OCI-LY3 (cell line): Measurements from ENCODE around the gene TRPC4AP.

Source experiments
- H2AFZ ChIP-seq: fragments of 200-600, 300-600 bp; shearing (Covaris generic); 2 replicates; pipeline ENCODE4 v1.6.0; 2014; ENCODE audit warnings: antibody characterized with exemption, low read depth, low read length
- H3K27ac ChIP-seq: fragments of 200-600, 300-600 bp; sonication (generic); 2 replicates; pipeline ENCODE4 v1.5.1; 2014; ENCODE audit warnings: mild to moderate bottlenecking, low read length, moderate library complexity, mixed read lengths
- H3K27me3 ChIP-seq: fragments of 200-600, 300-600 bp; sonication (generic); 2 replicates; pipeline ENCODE4 v1.6.1; 2014; ENCODE audit warnings: low read depth, low read length, mixed read lengths
- H3K36me3 ChIP-seq: fragments of 200-600, 300-600 bp; sonication (generic); replicated peaks from 2 replicates; pipeline ENCODE3; 2014; ENCODE audit warnings: low read depth, low read length, mixed read lengths
- H3K4me1 ChIP-seq: fragments of 300-600, 200-600 bp; sonication (generic); 2 replicates; pipeline ENCODE4 v1.6.1; 2014; ENCODE audit warnings: low read length, mixed read lengths
- H3K4me2 ChIP-seq: fragments of 200-600, 300-600 bp; sonication (generic); 2 replicates; pipeline ENCODE4 v1.6.1; 2014; ENCODE audit warnings: low read length, mixed read lengths
- H3K4me3 ChIP-seq: fragments of 300-600, 200-600 bp; sonication (generic); 2 replicates; pipeline ENCODE4 v1.5.1; 2014; ENCODE audit warnings: antibody characterized with exemption, mild to moderate bottlenecking, low read length, moderate library complexity
- H3K79me2 ChIP-seq: fragments of 300-600, 200-600 bp; shearing (Covaris generic); 2 replicates; pipeline ENCODE4 v1.6.1; 2014; ENCODE audit warnings: mild to moderate bottlenecking, low read length, mixed read lengths
- H3K9ac ChIP-seq: fragments of 300-600, 200-600 bp; shearing (Covaris generic); 2 replicates; pipeline ENCODE4 v1.6.0; 2014; ENCODE audit warnings: mild to moderate bottlenecking, low read length, moderate library complexity
- H3K9me3 ChIP-seq: fragments of 200-600, 300-600 bp; shearing (Covaris generic); 2 replicates; pipeline ENCODE4 v1.6.1; 2014; ENCODE audit warnings: low read length, mixed read lengths; ENCODE audit not compliant: insufficient read depth
- H4K20me1 ChIP-seq: fragments of 200-600, 300-600 bp; sonication (generic); 2 replicates; pipeline ENCODE4 v1.6.1; 2016; ENCODE audit warnings: low read length, mixed read lengths; ENCODE audit not compliant: insufficient read depth
- CTCF ChIP-seq: fragments of 200-600, 300-600 bp; sonication (generic); IDR thresholded peaks from 2 replicates; pipeline ENCODE4 v1.5.1; 2014; ENCODE audit warnings: antibody characterized with exemption, low read length, low read depth
- EZH2phosphoT487 ChIP-seq: fragments of 200-600 bp; shearing (Covaris generic); IDR thresholded peaks from 2 replicates; pipeline ENCODE4 v1.6.1; 2018; ENCODE audit warnings: antibody characterized with exemption, mixed run types, low read depth

The TRPC4AP gene

GRCh38 chr20:34977365-34978091 is 115.1 kb downstream of the TRPC4AP start:
- Histone ChIP-seq H3K9me3 (no peaks in the 10 kb centered on the region), H3K27ac (no peak overlapping the region), H2AFZ (no peak overlapping the region), H3K36me3 (no peaks in the 10 kb centered on the region), H3K27me3 (peaks cover 11% of the 10 kb centered on the region), H3K4me3 (no peak overlapping the region), H3K9ac (no peak overlapping the region), H3K4me2 (no peak overlapping the region), H3K79me2 (no peaks in the 10 kb centered on the region), H4K20me1 (no peaks in the 10 kb centered on the region), H3K4me1 (no peaks in the 10 kb centered on the region)
- TF ChIP-seq EZH2phosphoT487 = no peak
- no peak for TF ChIP-seq CTCF

- no peaks in the 10 kb centered on the region for H3K9me3 ChIP-seq
- TF ChIP-seq EZH2phosphoT487 = no peak
- no peaks in the 10 kb centered on the region for H3K4me1 ChIP-seq
- no peak overlapping the region for H3K4me2 ChIP-seq
- H3K9ac ChIP-seq = no peak overlapping the region
- H3K27ac ChIP-seq = no peak overlapping the region
- H2AFZ ChIP-seq = no peak overlapping the region
- no peaks in the 10 kb centered on the region for H3K36me3 ChIP-seq
- H3K79me2 ChIP-seq = no peaks in the 10 kb centered on the region
- peaks cover 11% of the 10 kb centered on the region for H3K27me3 ChIP-seq
- no peaks in the 10 kb centered on the region for H4K20me1 ChIP-seq
- no peak overlapping the region for H3K4me3 ChIP-seq
These were observed 116.3 kb downstream of the TRPC4AP start for GRCh38 chr20:34976286-34976685.

- Histone ChIP-seq H3K9ac (no peak overlapping the region), H3K79me2 (no peaks in the 10 kb centered on the region), H3K4me2 (no peak overlapping the region), H3K9me3 (no peaks in the 10 kb centered on the region), H3K27ac (no peak overlapping the region), H3K27me3 (peaks cover 11% of the 10 kb centered on the region), H3K4me3 (no peak overlapping the region), H3K36me3 (no peaks in the 10 kb centered on the region), H2AFZ (no peak overlapping the region), H3K4me1 (no peaks in the 10 kb centered on the region), H4K20me1 (no peaks in the 10 kb centered on the region)
- no peak for TF ChIP-seq CTCF
- TF ChIP-seq EZH2phosphoT487 = no peak
These were observed 118.4 kb downstream of the TRPC4AP start for GRCh38 chr20:34974246-34974645.

- Histone ChIP-seq H3K4me3 (no peak overlapping the region), H3K4me1 (no peaks in the 10 kb centered on the region), H4K20me1 (no peaks in the 10 kb centered on the region), H3K36me3 (no peaks in the 10 kb centered on the region), H3K27me3 (peaks cover 11% of the 10 kb centered on the region), H2AFZ (no peak overlapping the region), H3K79me2 (no peaks in the 10 kb centered on the region), H3K9me3 (no peaks in the 10 kb centered on the region), H3K27ac (no peak overlapping the region), H3K4me2 (no peak overlapping the region), H3K9ac (no peak overlapping the region)
- no peak for TF ChIP-seq EZH2phosphoT487
- no peak for TF ChIP-seq CTCF
These were observed 120.9 kb downstream of the TRPC4AP start for GRCh38 chr20:34971561-34972235.
